DOHH2 (cell line): Measurements from ENCODE around the gene TRIM77.
"Not testable (repeated sequence)": the region's sequence is repeated elsewhere in the genome, so short reads cannot be mapped to it uniquely, and the experiment has no call there.

Experiments
- EZH2phosphoT487 ChIP-seq: fragments of 200-600 bp; sonication (generic); IDR thresholded peaks from 2 replicates; pipeline ENCODE4 v1.6.1; 2017; ENCODE audit warnings: borderline replicate concordance, mild to moderate bottlenecking, antibody characterized with exemption, low read length, moderate library complexity, mixed read lengths
- TF ChIP-seq, protein P1 (sequence below): fragments of 200-600 bp; sonication (generic); IDR thresholded peaks from one replicate; pipeline ENCODE4 v1.5.1; 2014; ENCODE audit warnings: antibody characterized with exemption, mild to moderate bottlenecking, low read depth, low read length; ENCODE audit not compliant: poor library complexity, severe bottlenecking

DNA sequence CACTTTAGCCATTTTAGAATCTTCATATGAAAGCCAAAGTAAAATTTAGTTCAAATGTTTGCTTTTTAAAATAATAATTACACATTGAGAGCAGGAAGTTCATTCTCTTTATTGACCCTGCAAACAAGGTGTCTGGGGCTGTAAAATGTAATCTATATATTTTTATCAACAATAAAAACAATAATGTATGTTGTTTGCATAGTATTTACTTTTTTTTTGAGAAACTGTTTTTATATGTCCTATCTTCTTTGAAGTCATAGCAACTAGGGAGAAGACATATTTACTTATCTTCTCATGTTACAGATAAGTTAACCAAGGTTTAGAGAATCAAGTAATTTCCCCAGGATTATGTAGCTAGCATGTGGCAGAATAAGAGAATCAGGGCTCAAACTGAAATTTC, 37.6 kb upstream of the TRIM77 start:
- TF ChIP-seq, protein P1, sequence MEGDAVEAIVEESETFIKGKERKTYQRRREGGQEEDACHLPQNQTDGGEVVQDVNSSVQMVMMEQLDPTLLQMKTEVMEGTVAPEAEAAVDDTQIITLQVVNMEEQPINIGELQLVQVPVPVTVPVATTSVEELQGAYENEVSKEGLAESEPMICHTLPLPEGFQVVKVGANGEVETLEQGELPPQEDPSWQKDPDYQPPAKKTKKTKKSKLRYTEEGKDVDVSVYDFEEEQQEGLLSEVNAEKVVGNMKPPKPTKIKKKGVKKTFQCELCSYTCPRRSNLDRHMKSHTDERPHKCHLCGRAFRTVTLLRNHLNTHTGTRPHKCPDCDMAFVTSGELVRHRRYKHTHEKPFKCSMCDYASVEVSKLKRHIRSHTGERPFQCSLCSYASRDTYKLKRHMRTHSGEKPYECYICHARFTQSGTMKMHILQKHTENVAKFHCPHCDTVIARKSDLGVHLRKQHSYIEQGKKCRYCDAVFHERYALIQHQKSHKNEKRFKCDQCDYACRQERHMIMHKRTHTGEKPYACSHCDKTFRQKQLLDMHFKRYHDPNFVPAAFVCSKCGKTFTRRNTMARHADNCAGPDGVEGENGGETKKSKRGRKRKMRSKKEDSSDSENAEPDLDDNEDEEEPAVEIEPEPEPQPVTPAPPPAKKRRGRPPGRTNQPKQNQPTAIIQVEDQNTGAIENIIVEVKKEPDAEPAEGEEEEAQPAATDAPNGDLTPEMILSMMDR: not testable (repeated sequence)
- TF ChIP-seq EZH2phosphoT487: not testable (repeated sequence)
